CD4-positive, alpha-beta T cell treated with Interleukin-15 for 4 hours (primary cell): Measurements from ENCODE around the gene WNT3A.

ENCODE experiments used
- DNase-seq: peaks from one replicate; pipeline ENCODE4 v3.0.0-alpha.2; 2020; ENCODE audit warnings: low spot score

WNT3A gene

GRCh38 chr1:228101614-228101993 lies 94.8 kb downstream of the WNT3A start:
- DNase-seq = no peak

GRCh38 chr1:228101994-228102790 lies 95.4 kb downstream of the WNT3A start:
- DNase-seq = peak; percentile 57

- DNase-seq = peak; percentile 93
Observed at GRCh38 chr1:228102791-228103620, 96.2 kb downstream of the WNT3A start, which contains the start of gene C1orf35. Gene C1orf35 (minus strand): TSS chr1:228103325. CDS start chr1:228103227, 98 bp downstream.

- no peak for DNase-seq
Observed at GRCh38 chr1:228104526-228105269, 97.9 kb downstream of the WNT3A start.

- DNase-seq = no peak
Observed at GRCh38 chr1:228105270-228105995, 98.6 kb downstream of the WNT3A start.

- no peak for DNase-seq
Observed at GRCh38 chr1:228105996-228106799, 99.4 kb downstream of the WNT3A start.

- DNase-seq = no peak
Observed at GRCh38 chr1:228106800-228107054, 99.9 kb downstream of the WNT3A start.

GRCh38 chr1:228107636-228108035 lies 100.8 kb downstream of the WNT3A start:
- no peak for DNase-seq

GRCh38 chr1:228108055-228108690 lies 101.4 kb downstream of the WNT3A start:
- no peak for DNase-seq

- DNase-seq = no peak
Observed at GRCh38 chr1:228108742-228109072, 101.9 kb downstream of the WNT3A start.

GRCh38 chr1:228109073-228109961 lies 102.5 kb downstream of the WNT3A start, which contains the start of gene MRPL55:
Gene MRPL55 (minus strand): TSS chr1:228109299. CDS start chr1:228108260, 1,039 bp downstream.
- DNase-seq = peak; percentile 97

- no peak for DNase-seq
Observed at GRCh38 chr1:228109962-228110488, 103.2 kb downstream of the WNT3A start.

GRCh38 chr1:228110556-228110955 lies 103.8 kb downstream of the WNT3A start:
- no peak for DNase-seq
